HG03439 (cell line): Measurements from ENCODE around the gene TRNP1.
"Not testable (repeated sequence)": the region's sequence is repeated elsewhere in the genome, so short reads cannot be mapped to it uniquely, and the experiment has no call there.

ENCODE experiments used
- ATAC-seq: cut with Tn5 transposase; IDR thresholded peaks from one replicate; pipeline ENCODE4 v1.9.1; 2021; ENCODE audit warnings: mild to moderate bottlenecking, moderate library complexity; ENCODE audit not compliant: unreplicated experiment

Gene TRNP1

DNA sequence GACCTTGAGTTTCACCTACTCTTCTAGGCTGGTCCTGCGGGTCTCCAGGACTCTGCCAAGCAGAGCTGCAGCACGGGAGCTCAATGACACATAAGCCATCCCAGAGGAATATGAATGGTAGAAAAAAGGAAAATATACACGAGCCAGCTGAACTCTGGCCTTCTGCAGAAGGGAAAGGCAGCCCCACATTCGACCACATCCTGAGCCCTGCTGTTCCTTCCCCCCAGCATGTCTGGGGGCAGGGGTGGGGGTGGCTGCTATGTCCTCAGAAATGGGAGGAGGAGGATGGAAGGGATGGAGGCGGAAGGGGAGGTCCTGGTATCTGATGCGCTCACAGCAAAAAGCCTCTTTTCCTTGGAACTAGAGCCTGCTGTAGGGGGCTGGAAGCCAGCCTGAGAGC lies 21.1 kb upstream of the TRNP1 start:
- ATAC-seq: no peak

DNA sequence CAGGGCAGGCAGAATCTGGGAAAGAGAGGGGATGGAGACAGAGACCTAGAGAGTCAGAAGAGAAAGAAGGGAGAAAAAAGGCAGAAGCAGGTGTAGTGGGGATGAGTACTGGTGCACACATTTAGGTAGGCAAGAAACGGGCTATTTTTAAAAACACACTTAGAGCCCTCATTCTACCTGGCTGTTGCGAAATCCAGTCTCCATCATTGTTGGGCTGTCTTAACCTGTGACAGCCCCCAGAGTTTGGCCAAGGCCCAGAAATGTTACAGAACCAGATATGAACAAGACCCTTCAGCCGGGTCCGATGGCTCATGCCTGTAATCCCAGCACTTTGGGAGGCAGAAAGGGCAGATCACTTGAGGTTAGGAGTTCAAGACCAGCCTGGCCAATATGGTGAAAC lies 20.7 kb upstream of the TRNP1 start:
- ATAC-seq: no peak

DNA sequence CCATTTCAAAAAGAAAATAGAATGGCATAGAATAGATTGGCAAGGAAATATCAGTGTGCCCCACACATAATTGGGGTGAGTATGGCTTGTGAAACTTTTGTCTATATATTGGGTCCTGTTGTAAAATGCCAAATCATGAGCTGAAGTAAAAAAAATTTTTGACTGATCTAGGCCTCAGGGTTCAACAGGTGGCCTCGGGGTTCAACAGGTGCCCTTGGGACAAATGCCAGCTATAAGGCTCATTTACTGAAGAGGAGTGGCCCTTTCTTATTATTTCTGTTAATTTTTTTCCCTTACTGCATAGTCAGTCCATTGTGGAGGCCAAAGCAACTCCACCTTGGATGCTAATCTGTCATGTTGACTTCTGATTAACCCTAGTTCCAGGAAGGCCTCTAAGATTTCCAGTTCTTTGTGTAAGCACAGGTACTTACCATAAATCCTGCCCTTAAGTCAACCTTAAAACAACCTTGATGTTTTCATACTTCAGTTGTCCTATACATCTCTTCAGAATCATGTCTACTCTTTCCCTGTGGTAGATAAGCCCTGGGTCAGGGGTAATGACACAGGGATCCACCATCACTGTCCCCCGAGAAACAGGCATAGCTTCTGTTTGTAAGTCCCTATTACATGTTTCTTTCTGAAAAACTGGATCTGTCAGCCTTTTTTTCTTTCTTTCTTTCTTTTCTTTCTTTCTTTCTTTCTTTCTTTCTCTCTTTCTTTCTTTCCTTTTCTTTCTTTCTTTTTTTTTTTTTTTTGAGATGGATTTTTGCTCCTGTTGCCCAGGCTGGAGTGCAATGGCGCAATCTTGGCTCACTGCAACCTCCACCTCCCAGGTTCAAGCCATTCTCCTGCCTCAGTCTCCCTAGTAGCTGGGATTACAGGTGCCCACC lies 16.6 kb upstream of the TRNP1 start:
- ATAC-seq: no peak

DNA sequence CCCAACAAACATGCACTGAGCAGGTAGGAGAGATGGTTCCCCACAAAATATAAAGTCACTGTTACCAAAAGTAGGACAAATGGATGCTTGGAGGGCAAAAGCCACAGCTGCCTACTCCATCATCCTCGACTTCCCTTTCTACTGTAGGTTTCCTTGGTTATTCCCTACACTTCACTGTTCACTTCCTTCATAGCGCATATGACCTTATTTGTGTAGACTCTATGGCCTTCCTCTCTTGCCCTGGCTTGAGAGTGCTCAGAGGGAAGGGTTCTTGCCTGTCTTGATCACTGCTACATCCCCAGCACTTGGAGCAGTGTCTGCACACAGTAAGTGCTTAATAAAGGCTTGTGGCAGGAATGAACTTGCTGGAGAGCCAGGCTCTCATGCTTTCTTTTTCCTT lies 14.6 kb upstream of the TRNP1 start:
- no peak for ATAC-seq

DNA sequence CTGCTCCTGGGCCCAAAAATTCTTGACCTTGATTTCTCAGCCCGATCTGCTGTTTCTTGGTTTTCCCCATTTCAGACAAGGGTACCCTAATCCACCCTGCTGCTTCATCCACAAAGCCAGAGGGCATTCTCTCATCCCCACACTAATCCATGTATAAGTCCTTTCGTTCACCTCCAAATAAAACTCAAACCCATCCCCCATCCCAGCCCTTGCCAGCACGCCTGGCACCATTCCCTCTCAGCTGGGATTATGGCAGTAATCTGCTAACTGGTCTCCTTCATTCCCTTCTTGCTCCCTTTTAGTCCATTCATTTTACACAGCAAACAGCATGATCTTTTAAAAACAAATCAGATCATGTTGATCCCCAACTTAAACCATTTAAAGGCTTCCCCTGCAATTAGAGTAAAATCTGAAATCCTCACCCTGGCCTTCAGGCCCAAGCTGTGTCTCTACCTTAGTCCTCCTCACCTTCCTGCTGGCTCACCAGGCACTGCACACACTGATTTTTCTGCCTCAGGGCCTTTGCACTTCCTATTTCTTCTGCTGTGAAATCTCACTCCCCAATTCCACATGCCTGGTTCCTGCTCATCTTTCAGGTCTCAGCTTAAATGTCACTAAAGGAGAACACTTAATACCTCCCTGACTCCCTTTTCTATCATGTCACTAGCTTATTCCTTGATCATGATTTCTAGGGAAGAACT lies 12.2 kb upstream of the TRNP1 start:
- no peak for ATAC-seq

DNA sequence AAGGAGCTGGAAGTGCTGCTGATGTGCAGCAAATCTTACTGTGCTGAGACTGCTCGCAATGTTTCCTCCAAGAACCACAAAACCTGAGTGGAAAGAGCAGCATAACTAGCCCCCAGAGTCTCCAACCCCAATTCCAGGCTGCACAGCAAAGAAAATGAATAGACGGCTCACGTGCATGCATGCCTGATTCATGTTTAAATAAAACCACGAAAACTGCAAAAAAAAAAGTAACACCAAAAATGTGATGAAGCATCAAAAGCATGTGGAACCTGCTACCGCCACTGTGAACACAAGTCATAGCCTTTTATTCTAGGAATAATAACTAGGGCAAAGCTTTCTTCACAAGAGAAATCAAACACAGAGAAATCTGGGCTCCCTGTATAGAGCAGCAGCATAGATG lies 9.6 kb upstream of the TRNP1 start:
- ATAC-seq: no peak

DNA sequence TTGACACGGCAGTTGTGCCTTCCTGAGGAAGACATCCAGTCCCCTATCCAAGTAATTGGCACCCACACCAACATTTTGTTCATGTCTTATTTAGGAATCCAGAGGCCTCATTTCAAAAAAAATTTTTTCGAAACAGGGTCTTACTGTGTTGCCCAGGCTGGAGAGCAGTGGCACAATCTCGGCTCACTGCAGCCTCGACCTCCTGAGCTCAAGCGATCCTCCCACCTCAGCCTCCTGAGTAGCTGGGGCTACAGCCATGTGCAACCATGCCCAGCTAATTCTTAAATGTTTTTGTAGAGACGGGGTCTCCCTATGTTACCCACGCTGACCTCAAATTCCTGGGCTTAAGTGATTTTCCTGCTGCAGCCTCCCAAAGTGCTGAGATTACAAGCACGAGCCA lies 9.2 kb upstream of the TRNP1 start:
- no peak for ATAC-seq

DNA sequence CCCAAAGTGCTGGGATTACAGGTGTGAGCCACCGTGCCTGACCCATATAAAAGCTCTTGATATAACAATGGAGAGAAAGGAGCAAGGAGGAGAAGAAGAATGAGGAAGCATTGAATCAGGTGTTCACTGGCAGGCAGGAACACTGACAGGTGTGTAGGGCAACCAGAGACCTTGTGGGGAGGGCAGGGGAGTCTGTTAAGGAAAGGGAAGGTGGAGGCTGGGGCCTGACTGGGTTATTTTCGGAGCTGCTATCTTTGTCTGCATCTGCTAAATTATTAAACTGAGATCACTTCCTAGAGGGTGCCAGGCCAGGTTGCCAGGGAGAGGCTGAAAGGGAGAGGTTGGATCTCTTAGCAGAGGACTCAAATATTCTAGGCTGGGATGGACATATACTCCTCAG lies 6.8 kb upstream of the TRNP1 start:
- ATAC-seq: no peak

DNA sequence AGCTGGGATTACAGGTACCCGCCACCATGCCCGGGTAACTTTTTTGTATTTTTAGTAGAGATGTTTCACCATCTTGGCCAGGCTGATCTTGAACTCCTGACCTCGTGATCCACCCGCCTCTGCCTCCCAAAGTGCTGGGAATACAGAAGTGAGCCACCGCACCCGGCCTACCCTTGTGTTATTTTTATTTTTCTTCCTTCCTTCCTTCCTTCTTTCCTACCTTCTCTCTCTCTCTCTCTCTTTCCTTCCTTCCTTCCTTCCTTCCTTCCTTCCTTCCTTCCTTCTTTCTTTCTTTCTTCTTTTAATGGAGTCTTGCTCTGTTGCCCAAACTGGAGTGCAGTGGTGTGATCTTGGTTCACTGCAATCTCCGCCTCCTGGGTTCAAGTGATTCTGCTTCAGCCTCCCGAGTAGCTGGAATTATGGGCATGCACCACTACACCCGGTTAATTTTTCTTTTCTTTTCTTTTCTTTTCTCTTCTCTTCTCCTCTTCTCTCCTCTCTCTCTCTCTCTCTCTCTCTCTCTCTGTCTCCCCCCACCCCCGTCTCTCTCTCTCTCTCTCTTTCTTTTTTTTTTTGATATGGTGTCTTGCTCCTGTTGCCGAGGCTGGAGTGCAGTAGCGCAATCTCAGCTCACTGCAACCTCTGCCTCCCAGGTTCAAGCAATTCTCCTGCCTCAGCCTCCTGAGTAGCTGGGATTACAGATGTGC lies 3.9 kb upstream of the TRNP1 start:
- ATAC-seq: not testable (repeated sequence)

DNA sequence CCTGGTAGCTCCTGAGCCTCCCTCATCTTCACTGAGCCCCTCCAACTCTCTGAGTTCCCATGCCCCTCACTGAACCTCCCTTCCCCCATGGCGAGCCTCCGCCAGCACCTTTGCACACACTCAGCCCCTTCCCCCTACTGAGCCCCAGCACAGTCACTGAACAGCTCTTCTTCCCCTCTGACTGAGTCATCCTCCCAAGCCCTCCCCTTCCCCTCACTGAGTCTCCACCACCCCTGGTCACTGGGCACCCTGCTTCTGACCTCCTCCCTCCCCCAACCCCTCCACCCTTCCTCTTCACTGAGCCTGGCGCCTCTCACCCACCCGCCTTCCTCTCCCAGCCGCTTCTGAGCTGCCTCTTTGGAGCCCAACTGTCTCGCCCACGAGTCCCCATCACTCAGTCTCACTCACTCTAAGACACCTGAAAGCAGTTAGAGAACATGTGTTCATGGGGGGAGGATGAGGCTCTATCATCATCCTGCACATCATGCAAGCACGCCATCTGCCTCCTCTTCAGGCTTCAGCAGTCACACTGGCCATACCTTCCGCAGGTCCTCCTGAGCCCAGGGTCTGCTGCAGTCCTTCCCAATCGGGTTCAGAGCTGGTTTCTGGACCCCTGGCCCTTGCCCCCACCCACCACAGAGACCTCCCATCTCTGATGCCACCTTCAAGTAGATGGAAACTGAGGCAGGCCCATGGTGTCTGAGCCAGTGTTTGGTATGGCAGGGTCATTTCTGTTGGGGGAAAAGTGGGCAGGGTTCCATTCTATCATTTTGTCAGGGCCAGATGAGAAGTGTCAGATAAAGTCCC lies 2.0 kb upstream of the TRNP1 start:
- no peak for ATAC-seq

DNA sequence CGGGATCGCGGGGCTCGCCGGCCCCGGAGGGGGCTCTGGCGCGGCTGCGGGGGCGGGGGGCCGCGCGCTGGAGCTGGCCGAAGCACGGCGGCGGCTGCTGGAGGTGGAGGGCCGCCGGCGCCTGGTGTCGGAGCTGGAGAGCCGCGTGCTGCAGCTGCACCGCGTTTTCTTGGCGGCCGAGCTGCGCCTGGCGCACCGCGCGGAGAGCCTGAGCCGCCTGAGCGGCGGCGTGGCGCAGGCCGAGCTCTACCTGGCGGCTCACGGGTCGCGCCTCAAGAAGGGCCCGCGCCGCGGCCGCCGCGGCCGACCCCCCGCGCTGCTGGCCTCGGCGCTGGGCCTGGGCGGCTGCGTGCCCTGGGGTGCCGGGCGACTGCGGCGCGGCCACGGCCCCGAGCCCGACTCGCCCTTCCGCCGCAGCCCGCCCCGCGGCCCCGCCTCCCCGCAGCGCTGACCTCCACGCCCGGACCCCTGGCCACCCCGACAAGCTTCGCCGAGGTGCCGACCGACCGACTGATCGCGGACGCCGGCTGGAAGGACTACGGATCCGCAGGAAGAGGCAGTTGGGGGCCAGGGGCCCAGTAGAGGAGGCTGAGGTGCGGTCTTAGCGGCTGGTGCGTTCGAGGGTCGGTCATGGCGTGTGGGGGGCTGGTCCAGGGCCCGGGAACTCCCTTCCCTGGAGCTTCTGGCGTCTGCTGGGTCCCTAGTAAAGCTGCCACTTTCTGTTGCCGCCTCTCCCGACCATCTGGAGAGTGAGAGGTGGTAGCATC lies 711 bp downstream of the TRNP1 start:
- ATAC-seq: no peak

DNA sequence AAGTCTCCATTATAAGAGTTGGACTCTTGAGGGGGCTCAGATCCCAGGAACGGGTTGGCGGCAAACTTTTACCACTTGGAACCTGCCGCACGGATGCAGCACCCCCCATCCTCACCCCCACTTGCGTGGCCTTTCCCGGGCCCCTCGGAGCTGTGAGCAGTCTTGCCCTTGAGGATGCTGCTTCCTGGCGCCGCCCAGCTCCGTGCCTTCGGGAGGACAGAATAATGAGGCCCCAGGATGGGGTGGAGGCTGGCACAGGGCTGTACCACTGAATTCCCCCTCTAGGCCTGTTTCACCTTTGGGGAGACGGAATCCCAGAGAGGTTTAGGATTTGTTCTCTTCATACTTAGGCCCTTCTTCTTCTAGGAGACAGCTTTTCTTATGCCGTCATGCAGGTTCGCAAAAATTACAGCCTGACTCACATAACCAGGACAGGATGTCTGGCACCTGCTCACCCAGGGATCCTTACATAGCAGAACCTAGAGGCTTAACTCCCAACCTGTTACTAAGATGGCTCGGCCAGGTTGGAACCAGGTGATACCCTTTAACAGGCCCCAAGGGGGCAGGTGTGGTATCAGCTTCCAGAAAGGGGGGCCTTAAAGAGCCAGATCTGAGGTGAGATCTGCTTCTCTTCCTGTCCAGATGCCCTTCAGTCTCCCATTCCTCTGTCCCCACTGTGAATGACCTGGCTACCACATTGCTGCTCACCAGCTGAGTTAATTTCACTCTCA lies 1.5 kb downstream of the TRNP1 start:
- no peak for ATAC-seq

DNA sequence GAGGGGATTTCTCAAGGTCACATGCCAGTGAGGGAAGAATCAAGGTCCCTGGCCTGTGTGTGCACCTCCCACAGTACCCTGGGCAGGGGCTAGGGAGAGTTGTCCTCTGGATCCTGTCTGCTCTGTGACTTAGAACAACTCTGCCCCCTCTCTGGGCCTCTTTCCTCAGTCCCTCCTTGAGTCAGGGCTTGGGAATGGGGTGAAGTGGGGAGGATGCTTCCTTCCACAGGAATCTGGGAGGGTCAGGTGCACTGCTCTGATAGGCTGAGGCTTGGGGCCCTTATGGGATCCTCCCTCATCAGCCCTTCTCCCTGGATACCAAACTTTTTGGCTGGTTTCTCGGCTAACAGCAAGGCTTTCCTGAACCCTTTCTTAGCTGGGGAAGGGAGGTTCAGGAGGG lies 2.5 kb downstream of the TRNP1 start:
- ATAC-seq: no peak

DNA sequence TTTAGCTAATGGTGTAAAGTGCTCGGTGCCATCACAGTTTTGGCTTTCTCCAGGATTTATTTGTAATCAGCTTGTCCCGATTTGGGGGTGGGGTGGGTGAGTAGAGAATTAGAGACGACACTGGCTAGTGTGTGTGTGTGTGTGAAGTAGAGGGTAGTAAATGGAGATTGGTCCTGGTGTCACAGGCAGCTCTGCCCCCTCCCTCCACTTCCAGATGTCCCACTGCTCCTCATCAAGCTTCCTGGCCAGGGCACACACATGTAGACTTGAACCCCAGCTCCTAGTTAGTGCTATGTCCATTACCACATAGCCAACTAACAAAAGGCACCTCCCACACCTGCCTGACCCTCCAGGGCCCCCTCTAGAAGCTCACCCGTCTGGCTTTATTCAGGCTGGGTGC lies 3.2 kb downstream of the TRNP1 start:
- no peak for ATAC-seq

DNA sequence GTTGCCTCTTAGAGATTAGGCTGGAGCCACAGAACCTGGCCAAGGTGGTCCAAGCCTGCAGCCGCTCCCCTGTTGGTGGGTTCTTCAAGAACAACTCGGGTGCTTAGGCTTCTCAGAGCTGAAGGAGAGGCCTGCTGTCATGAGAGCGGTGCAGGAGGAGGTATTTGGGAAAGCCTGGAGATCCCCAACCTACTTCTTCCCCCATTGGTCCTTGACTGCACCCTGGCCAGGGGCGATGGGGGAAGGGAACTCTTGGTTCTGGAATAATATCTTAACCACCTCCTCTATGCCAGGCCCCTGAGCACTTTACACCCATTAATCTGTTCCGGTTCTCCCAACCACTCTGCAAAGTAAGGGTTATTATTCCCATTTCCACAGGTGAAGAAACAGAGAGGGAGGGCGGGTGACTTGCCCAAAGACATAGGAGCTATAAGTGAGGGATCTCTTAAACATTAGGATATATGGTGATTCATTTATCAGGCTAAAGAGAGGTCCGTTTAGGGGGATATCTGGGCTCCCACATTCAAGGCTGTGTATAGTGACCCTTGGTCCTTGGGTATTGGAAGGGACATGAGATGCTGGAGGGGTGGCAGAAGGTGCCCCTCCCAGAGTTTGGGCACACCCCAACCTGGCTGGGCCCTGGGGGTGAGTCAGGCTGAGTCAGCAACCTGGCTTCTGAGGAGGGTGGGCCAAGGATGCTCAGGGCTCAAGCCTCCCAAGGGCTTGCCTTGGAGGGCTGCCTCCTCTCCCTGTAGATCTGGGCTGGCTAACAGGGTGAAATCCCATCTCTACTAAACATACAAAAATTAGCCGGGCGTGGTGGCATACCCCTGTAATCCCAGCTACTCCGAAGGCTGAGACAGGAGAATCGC lies 5.2 kb downstream of the TRNP1 start:
- ATAC-seq: no peak

DNA sequence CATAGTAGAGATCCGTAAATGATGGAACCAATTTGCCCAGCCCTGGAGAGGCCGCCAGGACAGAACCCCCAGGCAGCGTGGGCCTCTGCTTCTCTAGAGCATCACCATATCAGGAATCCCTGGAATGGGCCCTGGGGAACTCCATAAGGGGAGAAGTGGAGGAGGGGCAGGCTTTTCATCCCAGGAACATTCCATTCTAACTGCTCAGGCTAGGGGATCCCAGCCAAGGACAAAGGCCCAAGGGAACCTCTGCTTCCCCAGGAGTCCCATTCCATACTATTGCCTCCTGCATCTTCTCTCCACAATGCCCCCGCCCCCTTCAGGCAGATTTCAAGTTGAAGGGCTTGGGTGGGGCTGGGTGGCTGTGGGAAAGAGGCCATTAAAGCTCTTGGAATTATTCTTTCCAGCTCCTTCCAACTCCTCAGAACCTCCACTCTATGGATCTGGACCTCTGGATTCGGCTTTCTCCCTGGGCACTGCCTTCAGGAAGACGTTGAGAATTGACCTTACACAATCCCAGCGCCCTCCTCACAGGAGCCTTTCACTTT lies 6.0 kb downstream of the TRNP1 start:
- ATAC-seq: no peak

DNA sequence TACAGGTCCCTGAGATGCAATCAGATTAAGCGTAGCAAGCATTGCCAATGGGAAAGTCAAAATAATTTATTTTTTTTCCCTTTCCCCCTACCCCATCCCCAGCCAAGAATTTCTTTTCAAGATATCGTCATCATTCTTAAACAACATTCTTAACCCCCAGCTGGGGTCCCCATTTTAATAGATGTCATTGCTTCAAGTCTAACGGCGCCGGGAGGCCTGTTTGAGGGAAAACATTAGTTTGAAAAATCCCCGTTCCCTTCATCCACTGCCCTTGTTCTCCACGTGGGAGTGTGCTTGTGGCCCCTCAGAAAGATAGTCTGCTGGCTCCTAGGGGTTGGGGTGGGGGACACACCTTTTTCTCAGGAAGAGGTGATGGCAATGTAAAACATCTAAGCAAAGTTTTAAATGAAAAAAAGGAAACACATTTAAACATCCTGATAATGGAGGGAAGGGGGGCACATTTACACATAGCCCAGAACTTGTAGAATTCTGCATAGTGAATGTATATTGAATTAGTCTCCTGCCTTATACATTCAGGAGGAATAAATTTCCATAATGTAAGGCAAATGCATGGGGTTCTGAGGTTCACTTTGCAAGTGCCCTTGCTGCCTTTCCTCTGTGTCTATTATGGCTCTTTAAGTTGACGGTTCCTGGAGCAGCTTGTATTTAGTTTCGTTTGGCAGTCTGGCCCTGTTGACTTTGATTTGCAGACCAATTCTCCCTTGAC lies 6.8 kb downstream of the TRNP1 start:
- ATAC-seq: no peak
